Measurements from ENCODE around the gene SEMA6A.

The SEMA6A gene

DNA sequence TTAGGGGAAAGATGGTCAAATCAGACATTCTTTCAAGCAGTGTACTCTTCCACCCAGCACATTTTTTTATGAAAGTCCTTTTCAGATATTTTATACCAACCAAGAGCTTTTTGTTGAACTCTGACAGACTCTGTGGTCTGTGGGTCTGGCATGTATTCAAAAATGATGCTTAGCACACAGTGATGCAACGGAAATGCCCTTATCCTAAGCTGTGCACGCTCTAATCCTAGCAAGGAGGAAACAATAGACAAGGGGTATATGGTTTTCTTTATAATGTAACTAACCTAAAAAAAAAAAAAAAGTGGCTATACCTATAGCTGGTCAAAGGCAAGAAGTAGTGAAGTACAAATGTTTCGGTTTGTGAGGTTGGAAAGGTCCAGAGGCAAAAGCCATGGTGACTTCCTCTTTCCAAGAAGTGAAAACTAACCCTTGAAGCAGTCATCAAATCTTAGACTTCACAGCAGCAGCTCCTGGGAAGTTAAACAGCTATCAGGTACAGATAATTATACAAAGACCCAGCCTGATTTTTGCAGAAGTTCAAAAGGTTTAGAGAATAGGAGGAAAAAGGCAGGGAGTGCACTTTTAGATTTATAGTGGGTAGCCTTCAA, 82.5 kb downstream of the SEMA6A start:
- no peak for DNase-seq

DNA sequence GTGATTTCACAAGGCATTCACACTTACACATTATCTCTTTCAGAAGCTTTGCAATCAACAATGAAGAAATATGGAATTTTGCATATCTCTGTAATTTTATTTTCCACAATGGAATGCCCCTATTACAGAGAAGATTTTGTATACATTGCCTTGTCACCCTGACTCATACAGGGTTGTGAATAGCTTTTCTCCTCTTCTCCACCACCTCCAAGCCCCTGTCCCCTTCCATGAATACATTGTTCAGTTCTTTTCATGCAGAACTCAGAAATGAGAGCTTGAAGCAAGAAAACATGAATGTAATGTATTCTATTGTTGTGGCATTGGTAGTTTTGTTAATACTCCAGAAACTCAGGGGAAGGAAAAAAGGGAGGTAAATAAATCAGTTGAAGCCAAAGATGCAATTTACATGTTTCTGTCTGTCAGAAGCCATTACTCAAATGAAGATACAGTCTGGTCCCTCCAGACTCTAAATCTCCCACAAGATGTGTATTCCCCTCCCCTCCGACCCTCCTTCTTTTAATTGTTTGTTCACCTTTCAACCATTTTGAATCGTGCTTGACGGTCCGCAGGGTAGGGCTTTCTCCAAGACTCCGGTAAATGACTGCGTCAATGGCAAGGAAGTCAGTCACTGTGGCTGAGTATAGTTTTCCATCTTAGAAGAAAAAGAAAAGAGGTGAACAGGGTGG, 86.1 kb downstream of the SEMA6A start:
- no peak for DNase-seq

DNA sequence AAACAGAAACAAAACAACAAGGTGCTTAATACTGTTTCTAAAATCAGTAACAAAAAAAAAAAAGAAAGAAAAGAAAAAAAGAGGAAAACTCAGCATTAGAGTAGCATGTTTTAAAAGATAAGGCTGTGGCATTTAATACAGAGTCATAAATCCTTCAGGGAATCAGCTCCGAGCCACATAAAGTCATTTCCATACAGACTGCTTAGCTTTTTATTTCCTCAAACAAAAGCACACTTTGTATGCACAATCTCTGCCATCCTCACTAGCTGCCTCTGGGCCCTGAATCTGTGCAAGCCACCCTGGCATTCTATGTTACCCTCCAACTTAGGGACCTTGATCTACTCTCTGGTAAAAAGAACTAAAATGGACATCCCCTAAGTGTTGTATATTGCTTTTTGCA, 87.6 kb downstream of the SEMA6A start:
- DNase-seq = no peak

DNA sequence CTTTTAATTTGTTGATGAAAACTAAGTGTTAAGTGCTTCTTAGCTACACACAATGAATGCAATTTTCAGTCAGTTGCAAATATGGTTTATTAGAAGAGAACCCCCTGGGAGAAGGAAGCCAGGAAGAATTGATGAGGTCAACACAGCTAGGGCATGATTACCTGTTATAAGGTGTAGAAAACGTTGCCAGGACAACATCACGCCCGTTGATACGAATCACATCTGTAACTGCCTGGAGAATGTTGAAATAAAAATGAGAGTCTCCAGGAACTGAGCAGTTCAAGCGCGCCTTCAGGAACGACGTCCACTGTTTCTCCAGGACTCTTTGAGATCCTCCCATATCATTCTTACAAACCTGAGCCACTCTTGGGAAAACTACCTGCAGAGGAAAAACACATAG, 88.0 kb downstream of the SEMA6A start:
- DNase-seq = no peak

DNA sequence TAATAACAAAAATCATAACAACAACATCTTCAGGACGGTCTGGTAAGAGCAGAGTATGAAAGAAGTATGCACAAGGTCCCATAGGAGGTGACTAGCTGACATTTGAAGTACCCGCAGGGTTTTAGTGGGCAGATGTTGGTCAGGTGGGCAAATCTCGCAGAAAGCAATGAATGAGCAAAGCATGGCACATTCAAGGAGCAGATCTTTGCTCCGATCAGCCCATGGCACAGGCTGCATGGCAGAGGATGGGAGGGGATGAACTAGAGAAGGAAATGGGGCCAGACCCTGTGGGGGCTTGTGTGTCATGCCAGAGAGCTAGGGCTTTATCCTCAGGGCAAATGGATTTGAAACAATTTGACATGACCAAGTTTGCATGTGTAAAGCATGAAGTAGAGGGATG, 90.0 kb downstream of the SEMA6A start:
- DNase-seq = no peak

DNA sequence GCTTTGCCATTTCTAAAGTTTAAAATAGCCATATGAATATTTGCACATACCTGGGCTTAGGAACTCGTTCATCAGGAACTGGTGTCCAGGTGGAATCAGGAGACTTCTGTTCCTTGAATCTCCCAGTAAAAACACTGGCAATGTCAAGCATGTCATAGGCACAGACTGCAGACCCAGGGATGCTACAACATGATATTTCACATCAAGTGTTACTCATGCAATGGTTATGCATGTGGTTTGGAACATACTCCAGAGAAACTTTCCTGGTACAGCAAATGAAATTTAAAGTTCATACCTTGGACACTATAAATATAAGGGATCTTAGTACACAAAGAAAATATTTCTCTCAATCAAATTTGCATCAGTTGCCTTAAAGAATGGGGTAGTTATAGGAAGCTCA, 92.2 kb downstream of the SEMA6A start:
- DNase-seq = no peak

DNA sequence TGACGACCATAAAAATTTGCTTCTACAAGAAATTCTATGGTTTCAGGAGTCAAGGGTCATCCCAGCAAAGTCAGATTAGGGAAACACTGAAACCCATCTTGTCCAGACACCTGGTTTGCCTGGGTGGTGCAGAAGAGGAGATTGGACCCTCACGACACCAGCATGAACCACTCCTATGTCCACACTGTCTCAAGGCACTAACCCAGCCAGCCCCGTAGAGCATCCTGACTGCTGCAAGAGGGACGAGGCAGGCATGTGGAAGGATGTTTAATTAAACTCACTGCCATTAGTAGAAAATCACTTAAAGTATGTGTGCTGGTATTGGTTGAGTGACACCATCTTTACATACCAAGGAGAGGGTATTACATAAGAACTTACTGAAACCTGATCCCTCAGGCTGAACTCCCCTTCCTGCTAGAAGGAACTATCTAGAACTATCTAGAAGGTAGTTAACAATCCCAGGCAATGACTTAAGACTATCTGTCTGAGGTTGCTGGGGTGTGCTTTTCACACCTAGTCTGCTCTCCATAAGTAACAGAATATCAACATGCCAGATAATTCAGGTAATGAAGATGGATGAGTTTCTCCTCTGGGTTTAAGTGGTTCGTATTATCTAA, 93.6 kb downstream of the SEMA6A start:
- DNase-seq = no peak

DNA sequence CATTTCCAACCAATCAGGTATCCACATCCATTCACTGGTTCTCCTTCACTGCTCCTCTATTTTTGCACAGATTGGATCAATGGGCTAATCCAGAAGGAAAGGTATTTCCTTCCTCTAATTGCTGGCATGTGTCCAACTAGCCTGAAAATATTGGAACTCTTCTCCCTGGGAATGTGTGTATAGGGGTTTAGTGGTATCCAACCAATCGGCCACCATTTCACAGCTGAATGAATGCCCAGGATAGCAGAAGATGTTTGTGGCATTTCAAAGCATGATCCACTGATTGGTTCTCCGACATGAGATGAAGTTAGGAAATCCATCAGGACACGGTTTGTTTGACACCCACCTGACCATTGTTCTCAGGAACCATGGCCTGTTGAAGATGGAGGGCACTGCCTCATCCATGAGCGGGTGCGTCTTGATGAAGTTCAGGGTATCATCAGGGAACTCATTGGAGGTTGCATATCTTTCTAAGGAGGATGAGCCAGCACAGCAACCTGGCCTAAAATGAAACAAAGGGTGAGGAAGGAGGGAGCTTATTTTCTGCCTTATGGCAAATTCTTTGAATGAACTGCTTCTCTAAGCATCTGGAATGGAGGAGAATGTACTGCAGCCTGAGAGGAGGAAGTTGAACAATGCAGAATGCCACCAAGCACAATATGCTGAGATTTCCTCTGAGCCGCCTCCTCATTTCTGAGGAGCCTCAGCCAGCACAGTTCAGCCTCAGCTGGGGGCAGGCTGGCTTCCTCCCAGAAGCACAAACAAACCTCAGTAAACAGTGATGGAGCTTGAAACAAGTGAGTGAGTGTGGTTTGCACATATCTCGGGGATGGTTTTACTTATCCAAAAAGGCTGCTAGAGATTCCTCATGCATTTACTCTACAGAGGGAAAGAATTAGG, 94.6 kb downstream of the SEMA6A start:
- DNase-seq = no peak

DNA sequence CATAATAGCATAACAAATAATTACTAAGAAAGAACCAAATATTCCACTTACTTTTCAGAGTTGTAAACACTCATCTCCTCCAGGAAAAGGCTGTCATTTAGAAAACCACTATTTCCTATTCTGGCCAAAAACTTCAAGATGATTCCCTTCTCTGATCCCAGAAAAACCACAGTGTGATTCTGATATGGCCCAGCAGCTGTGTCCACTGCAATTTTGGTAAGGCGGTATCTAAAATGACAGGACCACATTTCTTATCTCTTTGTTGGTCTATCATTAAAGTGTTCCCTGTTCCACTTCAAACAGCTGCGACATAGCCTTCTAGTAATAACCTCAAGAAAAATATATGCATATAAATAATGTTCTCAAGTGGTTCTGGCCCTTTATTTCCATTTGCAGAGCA, 96.1 kb downstream of the SEMA6A start:
- no peak for DNase-seq

DNA sequence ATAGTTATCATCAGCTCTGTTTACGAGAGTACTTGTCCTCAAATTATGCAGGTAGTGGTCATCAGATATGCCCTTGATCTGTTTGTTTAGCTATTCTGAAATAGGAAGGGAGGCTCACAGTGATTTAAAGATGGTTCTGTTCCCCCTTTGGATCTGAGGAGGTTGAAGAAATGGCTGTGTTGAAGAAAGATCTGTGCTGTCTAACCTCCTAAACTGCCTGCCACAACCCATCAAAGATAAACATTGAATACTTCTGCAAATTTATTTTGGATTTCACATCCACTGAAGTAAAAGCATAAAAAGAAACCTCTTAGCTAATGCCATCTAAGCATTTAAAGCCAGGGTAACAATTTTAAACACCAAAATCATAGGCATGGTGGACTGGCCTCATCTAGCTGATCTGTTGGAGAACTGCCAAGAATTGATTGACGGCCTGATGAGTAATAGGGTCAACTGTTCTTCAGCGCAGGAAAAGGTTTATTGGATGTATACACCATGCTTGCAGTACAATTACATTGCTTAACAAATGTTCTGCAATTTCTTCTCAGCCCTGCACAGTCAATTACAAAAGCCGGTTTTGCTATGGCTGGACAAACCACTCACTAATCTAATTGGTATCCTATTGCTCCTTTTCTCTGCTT, 97.6 kb downstream of the SEMA6A start:
- no peak for DNase-seq

DNA sequence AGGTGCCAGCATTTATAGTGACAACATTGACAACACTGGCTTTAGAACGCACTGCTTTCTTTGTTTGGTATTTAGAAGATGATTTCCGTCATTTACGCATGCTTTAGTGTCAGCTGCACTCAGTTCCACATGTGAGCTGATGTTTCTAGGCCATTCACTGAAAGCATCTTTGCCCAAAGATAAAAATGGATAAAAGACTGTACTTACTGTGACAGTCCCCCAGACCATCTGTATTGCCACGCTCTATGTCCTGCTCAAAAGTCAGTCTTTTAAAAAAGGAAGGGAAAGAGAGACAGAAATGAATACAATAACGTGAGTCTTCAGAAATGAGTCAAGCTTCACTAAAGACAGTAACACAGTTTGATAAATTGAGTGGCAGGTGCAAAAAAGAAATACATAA, 99.3 kb downstream of the SEMA6A start:
- DNase-seq = no peak

DNA sequence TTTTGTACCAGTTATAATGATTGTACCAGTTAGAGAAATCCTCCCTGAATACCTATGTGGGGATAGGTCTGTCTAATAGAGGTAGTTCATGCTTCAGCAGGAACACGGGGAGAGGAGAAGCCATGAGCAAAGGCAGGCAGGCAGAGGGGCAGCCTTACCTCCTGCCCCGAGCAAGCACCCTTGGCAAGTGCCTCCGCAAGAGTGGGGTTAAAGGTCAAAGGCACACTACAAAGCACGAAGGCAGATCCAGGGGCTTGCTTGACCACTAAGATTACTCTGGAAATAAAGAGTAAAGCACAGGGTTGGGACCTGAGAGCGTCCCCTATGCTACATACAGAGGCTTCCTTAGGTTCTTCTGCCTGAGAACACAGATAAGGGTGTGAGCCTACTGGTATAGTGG, 100.9 kb downstream of the SEMA6A start:
- no peak for DNase-seq

DNA sequence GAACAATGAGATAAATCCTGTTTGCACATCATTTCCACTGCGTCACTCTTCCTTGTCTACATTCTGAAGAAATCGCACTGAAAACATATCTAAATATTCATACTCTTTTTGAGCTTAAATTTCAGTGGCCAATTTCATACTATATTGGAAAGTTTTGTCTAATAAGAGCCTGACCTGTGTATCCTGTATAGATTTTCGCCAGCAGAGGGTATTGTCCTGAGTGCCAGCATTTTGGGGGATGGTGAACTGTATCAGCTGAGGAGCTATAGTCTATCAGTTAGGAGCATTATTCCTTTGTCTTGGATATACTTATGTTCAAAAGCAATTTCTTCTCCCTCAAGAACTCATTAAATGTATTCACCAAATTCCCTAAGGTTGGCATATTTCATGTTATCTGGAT, 102.3 kb downstream of the SEMA6A start:
- DNase-seq = no peak

DNA sequence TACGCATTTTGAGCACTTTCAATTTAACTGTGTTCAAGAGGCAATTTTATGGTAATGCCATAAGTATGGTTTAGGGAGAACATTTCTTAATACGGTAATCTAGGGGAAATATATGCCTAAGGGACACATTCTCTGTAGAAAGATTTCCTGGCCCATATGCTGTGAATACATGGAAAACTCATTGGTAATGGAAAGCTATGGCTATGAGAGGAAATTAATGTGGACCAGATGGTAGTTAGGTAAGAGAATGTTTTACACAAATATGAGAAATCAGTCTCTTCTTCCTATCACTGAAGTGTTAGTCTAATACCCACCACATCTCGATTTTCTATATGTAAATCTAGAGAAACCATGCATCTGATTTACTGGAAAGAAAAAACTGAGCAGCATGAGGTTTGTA, 105.0 kb downstream of the SEMA6A start:
- DNase-seq = no peak

DNA sequence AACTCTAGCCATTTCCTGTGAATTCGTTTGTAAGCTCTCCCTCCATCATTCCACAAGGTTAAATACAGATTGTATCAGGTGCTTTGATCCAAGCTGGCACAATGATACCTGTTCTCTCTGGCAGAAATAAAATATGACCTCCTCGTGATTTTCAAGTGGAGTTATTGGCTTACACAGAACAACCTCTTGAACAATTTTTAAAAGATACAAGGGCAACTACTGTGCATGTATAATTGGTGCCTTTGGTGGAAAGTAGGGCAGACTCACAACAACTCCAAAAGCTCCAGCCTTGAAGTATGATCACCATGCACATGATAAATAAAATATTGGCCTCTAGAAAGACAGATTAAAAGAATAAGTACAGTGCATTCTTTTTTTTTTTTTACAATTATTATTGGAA, 106.0 kb downstream of the SEMA6A start:
- no peak for DNase-seq

DNA sequence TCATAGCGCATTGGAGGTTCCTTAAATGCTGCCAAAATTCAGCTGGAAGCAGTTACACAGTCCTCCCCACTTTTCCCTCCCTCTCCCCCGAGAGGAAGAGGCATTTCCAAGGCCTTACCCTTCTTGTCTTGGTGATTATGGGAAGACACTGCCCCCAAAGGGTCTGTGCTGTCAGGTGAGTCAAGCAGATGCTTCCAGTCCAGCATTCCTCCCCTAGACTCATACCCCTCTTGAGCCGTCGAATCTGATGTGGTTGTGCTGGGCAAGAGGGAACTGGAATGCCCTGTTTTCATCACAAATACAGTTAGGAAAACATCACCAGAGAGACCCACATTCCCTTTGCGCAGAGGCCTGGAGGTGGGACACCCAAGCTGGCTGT, 107.2 kb downstream of the SEMA6A start:
- DNase-seq = no peak

DNA sequence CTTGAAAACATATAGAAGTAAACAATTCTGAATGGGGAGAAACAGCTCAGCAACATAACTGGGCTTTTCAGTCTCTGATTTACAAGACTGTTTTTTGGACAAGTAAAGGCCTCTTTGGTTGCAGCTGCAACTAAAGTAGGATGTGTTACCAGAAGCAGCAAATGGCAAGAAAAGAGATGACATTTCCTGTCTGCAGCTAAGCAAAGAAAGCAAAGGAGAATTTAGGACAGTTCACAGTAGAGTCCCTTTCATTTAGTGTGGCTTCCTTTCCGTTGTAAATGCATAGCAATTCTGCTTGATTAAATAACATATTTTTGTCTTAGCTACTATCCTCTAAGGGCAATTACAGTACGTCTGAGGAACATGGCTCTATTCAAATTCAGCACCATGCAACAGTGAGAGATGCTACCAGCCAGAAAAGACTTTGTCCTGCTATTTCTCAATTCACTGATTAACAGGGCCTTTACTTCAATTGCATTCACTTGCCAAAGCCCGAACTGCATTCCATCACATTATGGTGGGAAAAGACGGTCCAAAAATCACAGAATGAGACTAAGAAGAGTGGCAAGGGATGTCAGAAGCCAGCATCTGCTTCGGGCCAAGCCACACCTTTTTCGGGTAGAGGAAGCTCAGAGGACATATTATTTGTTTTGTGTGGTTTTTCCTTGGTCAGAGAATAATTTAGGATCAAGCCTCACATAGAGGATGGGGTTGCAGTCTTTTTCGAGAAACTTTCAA, 107.7 kb downstream of the SEMA6A start:
- DNase-seq = no peak

DNA sequence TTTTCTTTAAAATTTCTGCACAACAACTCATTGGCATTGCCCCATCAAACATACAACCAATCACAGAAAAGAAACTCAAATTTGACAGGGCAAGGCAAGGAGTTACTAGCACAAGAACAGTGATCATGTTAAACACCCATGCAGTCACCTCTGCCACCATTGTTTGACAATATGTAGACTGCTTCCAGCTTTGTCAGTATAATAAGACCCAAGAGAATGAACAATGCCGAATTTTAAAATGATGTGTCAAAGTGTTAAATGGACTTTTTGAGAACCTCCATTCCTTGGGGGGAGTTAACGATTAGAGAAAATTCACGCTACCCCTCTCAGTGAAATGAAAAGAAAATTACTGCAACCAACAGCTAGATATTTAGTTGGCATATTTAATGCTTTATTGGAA, 109.2 kb downstream of the SEMA6A start:
- DNase-seq = no peak

DNA sequence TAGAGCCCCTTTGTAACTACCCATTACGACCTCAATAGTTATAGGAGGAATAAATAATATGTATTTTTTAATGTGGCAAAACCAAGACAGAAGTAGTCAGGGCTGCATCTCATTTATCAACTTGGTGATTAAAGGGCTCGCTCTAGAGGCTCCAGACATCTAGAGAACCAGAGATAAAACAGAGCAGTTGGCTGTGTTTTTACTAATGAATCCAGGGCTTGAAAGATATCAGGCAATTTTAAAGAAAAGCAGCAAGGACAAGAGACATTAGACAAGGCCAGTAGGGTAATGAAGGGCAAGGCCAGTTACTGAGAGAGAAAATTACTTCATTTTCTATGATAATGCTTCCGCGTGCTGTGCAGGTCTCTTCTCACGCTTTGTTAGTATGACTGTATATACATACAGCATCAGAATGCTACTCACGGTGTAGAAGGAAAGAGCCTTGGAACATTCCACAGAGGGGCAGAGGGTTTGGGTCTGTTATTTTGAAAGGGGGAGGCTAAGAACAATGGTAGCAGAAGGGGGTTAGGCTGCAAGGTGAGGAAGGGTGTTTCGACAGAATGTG, 110.4 kb downstream of the SEMA6A start:
- DNase-seq = no peak

DNA sequence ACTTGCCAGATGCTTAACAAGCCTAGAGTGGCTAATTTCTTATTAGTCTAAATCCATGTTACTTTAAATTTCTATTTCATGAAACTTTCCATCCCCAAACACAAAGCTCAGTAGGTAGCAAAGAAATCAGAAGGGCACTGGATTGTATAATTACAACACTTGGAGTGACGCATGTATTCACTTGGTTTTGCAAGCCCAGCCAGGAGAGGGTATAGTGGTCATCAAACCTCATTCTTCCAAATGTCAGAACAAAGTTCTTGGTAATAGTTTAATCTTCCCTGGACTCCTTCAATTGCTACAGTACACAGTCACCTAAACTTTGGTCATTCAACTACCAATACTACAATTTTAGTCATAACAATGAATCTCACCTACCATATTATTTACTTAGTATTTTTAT, 112.1 kb downstream of the SEMA6A start:
- no peak for DNase-seq

DNA sequence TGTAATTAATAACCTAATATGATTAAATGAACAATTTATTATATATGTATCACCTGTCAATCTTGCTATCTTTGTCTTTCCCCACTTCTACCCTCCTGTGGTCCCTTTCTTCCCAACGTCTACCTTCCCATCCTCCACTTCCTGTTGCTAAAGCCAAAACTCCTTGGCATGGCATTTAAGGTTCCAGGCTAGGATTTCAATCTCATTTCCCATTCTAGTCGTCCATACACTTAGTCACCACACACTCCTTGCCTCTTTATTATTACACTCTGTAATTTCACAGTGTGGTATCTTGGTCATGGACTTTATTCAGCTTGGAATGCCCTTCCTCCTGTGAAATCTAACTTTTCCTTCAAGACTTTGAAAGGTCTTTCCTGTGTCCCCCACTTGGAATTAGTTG, 115.3 kb downstream of the SEMA6A start:
- DNase-seq = no peak

DNA sequence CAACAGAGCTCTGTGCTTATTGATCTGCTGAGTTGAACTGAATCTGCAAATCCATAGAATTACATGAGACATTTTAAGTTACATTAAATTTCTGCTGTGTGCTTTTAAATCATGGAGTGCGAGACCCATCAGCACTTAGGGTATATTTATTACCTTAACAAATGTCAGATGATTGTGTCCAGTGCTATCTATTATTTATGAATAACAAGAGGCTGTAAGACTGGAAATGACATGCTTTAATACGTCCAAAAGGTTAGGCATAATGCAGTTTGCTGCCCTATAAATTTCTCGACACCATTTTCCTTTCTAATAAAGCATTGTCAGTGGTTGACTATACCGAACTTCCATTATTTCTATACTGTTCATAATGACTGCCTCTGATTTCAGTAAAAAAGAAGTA, 117.6 kb downstream of the SEMA6A start:
- no peak for DNase-seq
